ENCODE data around the gene ARHGEF4. TPM values are rescaled to one million over a fixed set of nuclear protein-coding genes. Genes with fewer than 3 reads are reported as not detected.
A peak's percentile ranks its signal among the peaks of the same experiment; 100 is the strongest.

Gene ARHGEF4
- total RNA-seq, 6 experiments from 2014 or later: 0.44 to 6.7 (median 0.67) TPM; not detected in 2

DNA sequence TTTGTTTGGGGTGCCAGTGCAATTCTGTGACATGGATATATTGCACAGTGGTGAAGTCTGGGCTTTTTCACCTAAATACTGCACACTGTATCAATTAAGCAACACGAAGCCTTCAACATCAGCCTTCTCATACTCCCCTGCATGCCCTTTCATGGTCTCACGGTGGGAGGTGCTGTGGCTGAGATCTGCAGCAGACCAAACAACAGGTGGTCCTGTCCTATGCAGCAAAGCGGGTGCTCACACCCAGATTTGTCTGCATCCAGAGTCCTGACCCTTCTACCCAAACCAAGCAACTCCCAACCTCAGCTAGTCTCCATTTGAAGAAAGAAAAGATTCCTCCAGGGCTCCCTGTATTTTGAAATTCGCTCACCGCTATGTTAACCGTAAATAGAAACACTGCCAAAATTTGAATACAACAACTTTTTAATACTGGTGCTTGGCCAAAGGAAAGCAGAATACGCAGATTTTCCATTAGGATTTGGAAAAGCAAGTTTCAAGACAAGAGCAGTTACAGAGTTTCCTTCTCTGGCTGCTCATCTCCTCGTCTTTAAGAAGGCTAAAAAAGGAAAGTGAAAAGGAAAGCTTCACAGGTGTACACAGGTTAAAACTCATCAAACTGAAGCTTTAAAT is 221.6 kb downstream of the ARHGEF4 start:
- Histone ChIP-seq H3K36me3 (peaks cover 4 to 60% (median 24%) of the 10 kb centered on the region in 4 donors), H3K4me1 (peaks cover 0 to 4% (median 0%) of the 10 kb centered on the region in 4 donors)

DNA sequence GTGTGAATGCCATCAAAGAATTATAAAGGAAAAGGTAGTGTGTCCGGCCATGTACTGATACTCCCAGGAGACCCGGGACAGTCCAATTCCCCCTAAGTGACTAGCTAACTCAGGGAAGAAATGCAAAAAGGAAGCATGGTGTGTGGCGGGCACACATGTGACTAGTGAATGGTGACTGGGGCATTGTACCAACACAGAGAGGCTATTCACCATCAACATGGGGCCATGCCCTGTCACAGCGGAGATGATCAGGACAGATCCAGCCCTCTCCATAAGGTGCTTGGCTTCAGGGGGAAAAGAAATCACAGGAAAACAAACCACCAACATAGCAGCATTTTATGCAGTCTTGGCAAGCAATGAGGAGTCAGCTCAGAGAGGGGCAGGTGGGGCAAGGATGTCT is 222.2 kb downstream of the ARHGEF4 start:
- Histone ChIP-seq H3K9me3 (no peaks in the 10 kb centered on the region), H3K4me1 (peaks cover 0 to 4% (median 0%) of the 10 kb centered on the region in 4 donors), H3K36me3 (peaks cover 4 to 57% (median 24%) of the 10 kb centered on the region in 4 donors), H3K27me3 (no peaks in the 10 kb centered on the region), H3K4me3 (no peak overlapping the region), H3K27ac (no peak overlapping the region)
- no peak for TF ChIP-seq POLR2A (IDR thresholded peaks at IDR 0.05)
- TF ChIP-seq, protein P1, sequence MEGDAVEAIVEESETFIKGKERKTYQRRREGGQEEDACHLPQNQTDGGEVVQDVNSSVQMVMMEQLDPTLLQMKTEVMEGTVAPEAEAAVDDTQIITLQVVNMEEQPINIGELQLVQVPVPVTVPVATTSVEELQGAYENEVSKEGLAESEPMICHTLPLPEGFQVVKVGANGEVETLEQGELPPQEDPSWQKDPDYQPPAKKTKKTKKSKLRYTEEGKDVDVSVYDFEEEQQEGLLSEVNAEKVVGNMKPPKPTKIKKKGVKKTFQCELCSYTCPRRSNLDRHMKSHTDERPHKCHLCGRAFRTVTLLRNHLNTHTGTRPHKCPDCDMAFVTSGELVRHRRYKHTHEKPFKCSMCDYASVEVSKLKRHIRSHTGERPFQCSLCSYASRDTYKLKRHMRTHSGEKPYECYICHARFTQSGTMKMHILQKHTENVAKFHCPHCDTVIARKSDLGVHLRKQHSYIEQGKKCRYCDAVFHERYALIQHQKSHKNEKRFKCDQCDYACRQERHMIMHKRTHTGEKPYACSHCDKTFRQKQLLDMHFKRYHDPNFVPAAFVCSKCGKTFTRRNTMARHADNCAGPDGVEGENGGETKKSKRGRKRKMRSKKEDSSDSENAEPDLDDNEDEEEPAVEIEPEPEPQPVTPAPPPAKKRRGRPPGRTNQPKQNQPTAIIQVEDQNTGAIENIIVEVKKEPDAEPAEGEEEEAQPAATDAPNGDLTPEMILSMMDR (IDR thresholded peaks at IDR 0.05): no peak
- intact Hi-C loops (cut with DNase I): no loop called here
- 95% methylated on average over 4 of the region's 4 CpGs for WGBS (ENCODE audit: insufficient coverage, low coverage, low lambda C conversion rate, missing lambda C conversion rate)
- no peak for DNase-seq
- ATAC-seq: no peak

More for the DNA sequence above, 221.6 kb downstream of the ARHGEF4 start:
- TF ChIP-seq, protein P1 (IDR thresholded peaks at IDR 0.05): no peak
- TF ChIP-seq POLR2A (IDR thresholded peaks at IDR 0.05): no peak
- DNase-seq (no peak), ATAC-seq (no peak)
- H3K4me3 ChIP-seq: no peak overlapping the region
- WGBS (ENCODE audit: insufficient coverage, low coverage, low lambda C conversion rate, missing lambda C conversion rate): 83% methylated on average over 5 of the region's 8 CpGs
- intact Hi-C loops (cut with DNase I): no loop called here
- H3K9me3 ChIP-seq: no peaks in the 10 kb centered on the region
- H3K27ac ChIP-seq: no peak overlapping the region
- no peaks in the 10 kb centered on the region for H3K27me3 ChIP-seq

DNA sequence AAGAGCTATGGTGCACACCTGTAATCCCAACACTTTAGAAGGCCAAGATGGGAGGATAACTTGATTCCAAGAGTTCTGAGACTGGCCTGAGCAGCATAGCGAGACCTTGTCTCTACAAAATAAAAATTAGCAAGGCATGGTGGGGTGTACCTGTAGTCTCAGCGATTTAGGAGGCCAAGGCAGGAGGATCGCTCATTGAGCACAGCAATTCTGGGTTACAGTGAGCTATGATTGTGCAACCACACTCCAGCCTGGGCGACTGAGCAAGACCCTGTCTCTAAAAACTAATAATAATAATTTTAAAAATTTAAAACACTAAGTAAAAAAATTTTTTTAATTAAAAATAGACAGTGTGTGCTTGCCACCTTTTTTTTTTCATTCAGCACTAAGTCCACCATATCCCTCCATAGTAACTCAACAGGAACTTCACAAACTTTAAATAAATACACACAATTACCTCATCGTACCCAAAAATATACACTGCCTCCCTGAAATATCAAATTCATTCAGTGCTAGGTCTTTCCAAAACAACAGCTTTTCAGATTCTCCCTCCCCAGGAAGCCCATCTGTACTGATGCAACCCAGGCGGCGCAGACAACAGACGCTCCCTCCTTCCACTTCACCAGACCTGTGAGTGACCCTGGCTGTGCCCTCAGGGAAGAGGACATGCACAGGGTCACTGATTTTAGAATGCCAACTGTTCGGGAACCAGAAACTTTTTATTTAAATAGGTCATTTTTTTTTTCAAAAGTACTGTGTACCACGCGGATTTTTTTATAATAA is 227.0 kb downstream of the ARHGEF4 start:
- Histone ChIP-seq H3K27ac (no peak overlapping the region), H3K4me3 (no peak overlapping the region), H3K27me3 (no peaks in the 10 kb centered on the region), H3K36me3 (peaks cover 0 to 15% (median 9%) of the 10 kb centered on the region in 4 donors), H3K9me3 (no peaks in the 10 kb centered on the region), H3K4me1 (peaks cover 0 to 16% (median 0%) of the 10 kb centered on the region in 4 donors)
- DNase-seq (no peak), ATAC-seq (no peak)
- no peak for TF ChIP-seq POLR2A (IDR thresholded peaks at IDR 0.05)
- TF ChIP-seq, protein P1 (IDR thresholded peaks at IDR 0.05): no peak
- intact Hi-C loops (cut with DNase I): no loop called here
- whole genome bisulfite sequencing (ENCODE audit: insufficient coverage, low coverage, low lambda C conversion rate, missing lambda C conversion rate): 69% methylated on average over 8 of the region's 11 CpGs

DNA sequence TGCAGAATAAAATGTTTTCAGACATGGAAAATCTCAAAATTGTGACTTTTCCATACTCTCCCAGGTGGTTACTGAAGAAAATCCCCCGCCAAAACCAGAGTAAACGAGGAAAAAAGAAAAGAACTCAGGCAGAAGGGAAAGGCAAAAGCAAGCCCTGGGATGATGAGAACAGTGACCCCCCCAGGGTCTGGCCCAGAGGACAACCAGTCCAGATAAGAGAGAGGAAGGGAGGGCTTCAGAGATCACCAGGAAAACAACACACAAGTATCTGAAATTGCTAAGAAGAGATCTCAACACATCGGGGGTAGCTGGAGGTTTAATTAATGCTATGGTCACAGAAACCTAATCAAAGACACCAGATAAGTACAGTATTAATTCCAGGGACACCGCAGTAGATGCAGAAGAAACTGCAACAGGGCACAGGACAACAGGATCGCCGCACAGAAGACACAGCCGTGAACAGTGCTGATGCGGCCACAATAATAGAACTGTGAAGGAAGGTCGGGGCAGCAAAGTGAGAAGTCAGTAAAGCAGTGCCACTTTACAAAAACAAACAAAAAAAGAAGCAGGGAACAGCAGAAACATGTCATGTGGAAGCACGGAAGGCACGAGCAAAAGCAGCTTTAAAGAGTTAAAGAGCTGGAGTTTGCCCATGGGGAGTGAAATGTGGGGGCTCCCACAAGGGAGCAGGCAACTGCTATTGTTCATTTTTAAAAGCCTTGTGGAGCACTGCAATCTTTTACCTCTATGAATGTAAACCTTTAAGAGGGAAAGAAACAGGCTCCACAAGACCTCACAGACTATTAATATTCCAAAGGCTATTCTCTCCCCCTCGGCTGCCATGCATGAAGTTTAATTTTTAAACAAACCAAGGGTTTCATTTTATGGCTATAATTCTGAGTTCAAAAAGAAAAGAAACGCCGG is 228.1 kb downstream of the ARHGEF4 start:
- no peak overlapping the region for H3K4me3 ChIP-seq

More for the DNA sequence above, 228.1 kb downstream of the ARHGEF4 start:
- Histone ChIP-seq H3K27me3 (no peaks in the 10 kb centered on the region), H3K27ac (no peak overlapping the region), H3K9me3 (no peaks in the 10 kb centered on the region), H3K4me1 (peaks cover 0 to 16% (median 0%) of the 10 kb centered on the region in 4 donors), H3K36me3 (peaks cover 0 to 13% (median 9%) of the 10 kb centered on the region in 4 donors)
- no peak for TF ChIP-seq POLR2A (IDR thresholded peaks at IDR 0.05)
- TF ChIP-seq, protein P1 (IDR thresholded peaks at IDR 0.05): no peak
- no peak for DNase-seq
- intact Hi-C loops (cut with DNase I): no loop called here
- ATAC-seq: peak in 3 of 4 donors; percentile 12 to 38 (median 15)
- 72% methylated on average over 13 of the region's 14 CpGs for WGBS (ENCODE audit: insufficient coverage, low coverage, low lambda C conversion rate, missing lambda C conversion rate)
